Umbilical cord (tissue), 2 donors: ENCODE results near the gene INSYN1. TPM values are rescaled to one million over a fixed set of nuclear protein-coding genes. Genes with fewer than 3 reads are reported as not detected.
A peak's percentile ranks its signal among the peaks of the same experiment; 100 is the strongest.

Experiments used
- DNase-seq: peaks from one replicate; pipeline ENCODE4 v3.0.0-alpha.2; 2015; ENCODE audit warnings: low spot score
- total RNA-seq: library from RNA; depleted of rRNA; stranded (reverse); fragments of >200 nt; gene quantifications from one replicate; pipeline ENCODE4 v1.2.3, GENCODE V29; 2014; ENCODE audit warnings: low replicate concordance; ENCODE audit not compliant: insufficient read depth

Gene INSYN1
- total RNA-seq, 1 donor from 2014 or later: 9.6 TPM

DNA sequence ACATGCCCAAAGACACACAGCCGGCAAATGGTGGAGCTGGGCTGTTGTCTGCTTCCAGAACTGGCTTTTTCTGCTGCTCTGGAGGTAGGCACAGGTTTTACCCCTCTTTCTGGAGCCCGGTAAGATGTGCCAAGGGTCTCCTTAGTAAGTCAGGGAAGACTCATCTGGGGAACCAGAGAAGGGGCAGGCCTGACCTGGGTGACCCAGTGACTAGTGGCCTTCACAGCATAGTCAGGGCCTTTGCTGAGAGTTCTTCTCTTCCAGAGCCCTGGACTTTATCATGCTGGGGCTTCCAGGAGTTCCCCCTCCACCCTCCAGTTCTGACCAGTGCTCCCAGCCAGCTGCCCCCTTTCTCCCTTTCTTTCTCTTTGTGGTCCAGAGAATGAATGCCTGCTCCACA lies 65.8 kb downstream of the INSYN1 start:
- no peak for DNase-seq

DNA sequence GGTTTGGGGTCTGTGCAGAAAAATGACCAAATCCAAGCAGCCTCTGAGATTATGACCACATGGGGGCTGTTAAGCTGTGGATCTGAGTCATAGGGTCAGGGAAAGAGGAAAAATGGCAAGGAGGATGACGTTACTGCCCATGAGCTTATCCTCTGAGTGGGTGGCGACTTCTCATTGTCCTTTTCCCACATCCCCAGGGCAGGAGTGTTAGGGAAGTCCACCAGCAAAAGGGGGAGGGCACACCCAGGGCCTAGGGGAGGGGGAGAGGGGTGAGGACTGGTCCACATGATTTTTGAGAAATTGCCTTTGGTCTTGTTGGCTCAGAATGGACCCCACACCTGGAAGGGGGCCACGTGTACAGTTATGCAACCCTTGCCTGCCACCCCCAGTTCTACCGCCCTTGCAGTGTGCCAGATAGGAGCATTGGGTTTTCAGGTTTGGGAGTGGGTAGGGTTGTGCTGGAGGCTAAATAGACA lies 66.3 kb downstream of the INSYN1 start:
- peak; percentile 54 for DNase-seq

DNA sequence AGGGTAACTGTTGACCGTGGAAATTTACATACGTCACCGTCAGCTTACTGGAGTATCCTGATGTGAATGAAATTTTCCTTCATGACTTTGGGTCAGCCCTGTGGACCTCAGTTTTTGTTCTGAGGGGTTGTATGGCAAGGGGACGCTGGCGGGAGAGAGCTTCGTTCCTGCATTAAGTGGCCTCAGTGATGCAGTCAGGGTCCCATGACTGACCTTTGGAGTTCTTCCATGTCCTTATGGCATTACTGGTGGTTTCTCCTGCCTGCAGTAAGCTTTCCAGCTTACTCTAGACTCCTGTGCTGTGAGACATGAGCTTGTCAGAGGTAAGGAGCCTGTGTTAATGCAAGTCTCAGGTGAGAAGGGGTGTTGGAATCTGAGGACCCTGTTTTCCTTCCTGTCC lies 67.2 kb downstream of the INSYN1 start:
- no peak for DNase-seq

Other genes with a start within 250 kb of the INSYN1 start
- 221 TPM for gene NPTN, start 120.0 kb downstream of the INSYN1 start, total RNA-seq
- 38.5 TPM for gene CD276, start 69.0 kb downstream of the INSYN1 start, total RNA-seq
- not detected for gene TBC1D21, start 120.2 kb upstream of the INSYN1 start, total RNA-seq
- gene LOXL1, start 173.1 kb upstream of the INSYN1 start, total RNA-seq: 212 TPM
- 18.5 TPM for gene STOML1, start 238.9 kb upstream of the INSYN1 start, total RNA-seq
- gene PML, start 241.4 kb upstream of the INSYN1 start, total RNA-seq: 20.9 TPM